GM19238 (cell line): Measurements from ENCODE around the gene FKBP8.

Source experiments
- DNase-seq: peaks from one replicate; pipeline ENCODE4 v3.0.0; 2011; ENCODE audit warnings: low spot score; ENCODE audit not compliant: insufficient read length

FKBP8 gene

DNA sequence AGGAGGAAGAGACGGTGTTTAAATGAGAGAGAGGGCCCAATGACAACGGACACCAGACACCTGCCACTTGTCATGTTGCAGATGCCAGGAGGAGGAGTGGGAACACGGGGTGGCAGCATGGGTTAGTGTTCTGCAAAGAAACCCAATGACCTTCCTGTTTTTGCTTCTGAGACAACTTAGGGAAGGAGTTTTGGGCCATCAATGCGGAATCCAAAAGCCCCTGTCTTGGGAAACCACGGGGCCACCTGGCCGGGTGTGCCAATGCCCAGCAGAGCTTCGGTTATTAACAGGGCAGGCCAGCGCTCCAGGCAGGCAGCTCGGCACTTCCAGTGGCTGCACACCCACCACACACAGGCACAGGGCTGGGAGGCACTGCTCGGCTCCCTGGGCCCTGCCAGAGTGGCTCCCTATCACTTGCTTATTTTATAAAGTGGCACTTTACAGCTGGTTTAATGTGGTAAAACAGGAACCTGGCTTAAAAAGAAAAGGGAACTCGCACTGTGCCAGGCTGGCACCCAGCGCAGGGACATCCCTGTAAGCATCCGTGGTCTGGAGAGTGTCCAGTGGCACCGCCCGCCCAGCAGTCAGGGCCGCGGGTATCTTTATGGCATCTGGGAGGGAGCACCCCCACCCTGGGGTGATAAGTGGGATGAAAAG lies 40.6 kb downstream of the FKBP8 start:
- DNase-seq: no peak

GRCh38 chr19:18502246-18502637 lies 41.1 kb downstream of the FKBP8 start:
- no peak for DNase-seq

- DNase-seq: no peak
Observed at GRCh38 chr19:18501832-18502231, 41.5 kb downstream of the FKBP8 start.

- no peak for DNase-seq
Observed at GRCh38 chr19:18501351-18501750, 42.0 kb downstream of the FKBP8 start.

GRCh38 chr19:18500799-18501198 lies 42.6 kb downstream of the FKBP8 start:
- no peak for DNase-seq

DNA sequence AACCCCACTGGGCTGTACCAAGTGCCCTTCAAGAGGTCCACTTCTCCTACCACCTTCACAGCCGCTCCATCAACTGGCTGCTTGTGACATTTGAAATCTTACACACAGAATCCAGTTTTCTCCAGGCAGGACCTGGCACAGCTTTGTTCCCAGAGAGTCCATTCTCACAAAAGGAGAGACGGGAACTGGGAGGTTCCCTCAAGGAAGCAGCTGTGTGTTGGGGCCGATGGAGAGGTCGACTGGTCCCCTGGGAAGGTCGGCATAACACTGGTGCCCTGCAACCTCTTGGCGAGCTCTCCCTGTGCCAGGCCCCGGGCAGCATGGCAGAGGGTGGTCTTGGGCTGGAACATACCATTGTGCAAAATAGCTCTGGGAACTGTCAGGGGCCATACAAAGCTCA lies 43.0 kb downstream of the FKBP8 start:
- no peak for DNase-seq

GRCh38 chr19:18499055-18499775 lies 44.2 kb downstream of the FKBP8 start:
- DNase-seq: no peak

GRCh38 chr19:18496980-18497256 lies 46.5 kb downstream of the FKBP8 start:
- no peak for DNase-seq

- DNase-seq: no peak
Observed at GRCh38 chr19:18496167-18496979, 47.0 kb downstream of the FKBP8 start.

DNA sequence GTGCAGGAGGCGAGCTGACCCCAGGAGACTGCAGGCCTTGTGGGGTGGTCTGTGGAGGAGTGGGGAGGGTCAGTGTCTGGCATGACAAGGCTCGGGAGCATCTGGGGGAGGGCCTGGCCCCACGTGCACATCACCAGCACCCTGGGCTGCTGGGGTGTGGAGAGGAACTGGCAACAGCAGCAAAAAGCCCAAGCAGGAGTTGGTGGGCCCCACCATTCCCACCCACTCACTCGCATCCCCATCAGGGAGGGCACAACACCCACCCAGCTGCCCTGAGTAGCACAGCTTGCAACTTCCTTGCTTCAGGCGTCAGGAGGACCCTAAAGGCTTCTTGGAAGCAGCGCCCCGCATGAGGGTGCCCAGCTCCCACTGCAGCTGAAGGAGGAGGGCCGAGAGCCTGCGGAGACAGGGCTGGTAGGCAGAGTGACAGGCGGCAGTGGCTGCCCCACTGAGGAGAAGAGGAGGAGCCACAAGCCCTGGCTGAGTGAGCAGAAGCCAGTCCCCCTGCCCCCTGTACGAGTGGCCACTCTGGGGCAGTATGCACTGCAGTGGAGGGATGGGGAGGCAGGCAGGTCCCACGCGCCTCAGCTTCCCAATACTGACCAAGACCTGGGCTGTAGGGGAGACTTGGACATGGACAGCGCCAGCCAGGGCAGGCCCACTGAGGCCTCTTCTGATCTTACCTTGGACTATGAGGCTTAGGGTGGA lies 48.0 kb downstream of the FKBP8 start:
- no peak for DNase-seq

GRCh38 chr19:18494267-18494607 lies 49.1 kb downstream of the FKBP8 start:
- no peak for DNase-seq

- DNase-seq: no peak
Observed at GRCh38 chr19:18493440-18494266, 49.7 kb downstream of the FKBP8 start.

- no peak for DNase-seq
Observed at GRCh38 chr19:18491995-18492953, 51.1 kb downstream of the FKBP8 start.

- DNase-seq: no peak
Observed at GRCh38 chr19:18490728-18491127, 52.6 kb downstream of the FKBP8 start.

GRCh38 chr19:18489627-18490184 lies 53.7 kb downstream of the FKBP8 start:
- no peak for DNase-seq

GRCh38 chr19:18488838-18489626 lies 54.3 kb downstream of the FKBP8 start:
- DNase-seq: no peak

DNA sequence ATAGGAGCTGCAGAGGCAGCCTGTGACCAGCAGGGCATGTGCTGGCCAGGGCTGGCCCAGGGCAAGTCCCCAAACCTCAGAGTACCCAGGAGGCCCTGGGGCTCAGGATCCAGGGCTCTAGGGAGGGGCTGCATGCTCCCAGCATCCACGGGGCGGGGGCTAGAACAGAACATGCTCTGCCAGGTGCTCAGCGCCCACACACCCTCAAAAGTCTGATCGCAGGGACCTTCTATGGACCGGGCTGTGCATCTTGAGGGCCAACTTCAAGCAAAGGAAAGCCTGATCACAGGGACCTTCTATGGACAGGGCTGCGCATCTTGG lies 55.0 kb downstream of the FKBP8 start:
- DNase-seq: no peak

- no peak for DNase-seq
Observed at GRCh38 chr19:18487576-18488402, 55.6 kb downstream of the FKBP8 start.
